GM23338 (cell line): Measurements from ENCODE around the gene FABP1.

ENCODE experiments used
- CTCF ChIP-seq, 2 experiments: fragments of 200-600 bp in 1 of 2; sonication (generic) in 1 of 2; conservative IDR thresholded peaks; 2 replicates each; pipeline versions ENCODE4 v1.5.1 to v1.6.1; 2016 to 2017; ENCODE audit warnings: antibody characterized with exemption in 2 of 2, low read depth in 2 of 2, mild to moderate bottlenecking in 2 of 2, moderate library complexity in 1 of 2
- EZH2 ChIP-seq: fragments of 200-600 bp; sonication (generic); IDR thresholded peaks from one replicate; pipeline ENCODE4 v1.8.0; 2017; ENCODE audit warnings: antibody characterized with exemption, mild to moderate bottlenecking, low read depth; ENCODE audit not compliant: unreplicated experiment
- JUNB ChIP-seq: IDR thresholded peaks from one replicate; pipeline ENCODE4 v1.6.1; 2016; ENCODE audit warnings: antibody characterized with exemption; ENCODE audit not compliant: unreplicated experiment
- POLR2AphosphoS5 ChIP-seq: IDR thresholded peaks from 2 replicates; pipeline ENCODE4 v1.6.1; 2016; ENCODE audit warnings: antibody characterized with exemption, low read depth
- REST ChIP-seq: IDR thresholded peaks from one replicate; pipeline ENCODE4 v1.6.1; 2018; ENCODE audit warnings: antibody characterized with exemption; ENCODE audit not compliant: unreplicated experiment
- ZNF462 ChIP-seq: fragments of 250-450 bp; sonication (Bioruptor Pico); IDR thresholded peaks from 2 replicates; pipeline ENCODE4 v1.5.0; 2020; ENCODE audit warnings: mild to moderate bottlenecking, moderate library complexity

GRCh38 chr2:88099798-88100488, 27.9 kb downstream of the FABP1 start:
- TF ChIP-seq CTCF (conservative IDR thresholded peaks at IDR 0.05; ENCODE audit: low read depth in 2 of 2), result no peak
- no peak for TF ChIP-seq EZH2
- TF ChIP-seq JUNB, result no peak
- no peak for TF ChIP-seq ZNF462 (CRISPR knock-in tag)
- no peak for TF ChIP-seq REST
- TF ChIP-seq POLR2AphosphoS5, result no peak
